Aorta (tissue), 5 donors: ENCODE measurements around the gene ESPL1. TPM values are rescaled to one million over a fixed set of nuclear protein-coding genes. Genes with fewer than 3 reads are reported as not detected.
A peak's percentile ranks its signal among the peaks of the same experiment; 100 is the strongest.

Experiments used
- ATAC-seq: fragments of 200-7000 bp; cut with Tn5 transposase; one replicate; pipeline ENCODE4 v1.9.1; 2022; ENCODE audit warnings: moderate library complexity; ENCODE audit not compliant: low FRiP score
- DNase-seq, 2 donors: peaks; one replicate each; pipeline ENCODE4 v3.0.0-alpha.2; 2020
- H3K27ac ChIP-seq, 2 donors: one replicate each; pipeline ENCODE4 v1.5.1; 2013; ENCODE audit warnings: low read length in 2 of 2, mild to moderate bottlenecking in 2 of 2, moderate library complexity in 2 of 2, control low read depth in 1 of 2, inconsistent platforms in 1 of 2, low read depth in 1 of 2
- H3K27me3 ChIP-seq, 2 donors: one replicate each; pipeline ENCODE4 v1.6.1; 2013; ENCODE audit warnings: control low read depth in 1 of 2, low read length in 1 of 2, mild to moderate bottlenecking in 1 of 2, moderate library complexity in 1 of 2; ENCODE audit not compliant: insufficient read depth in 2 of 2, control insufficient read depth in 1 of 2
- H3K36me3 ChIP-seq, 2 donors: one replicate each; pipeline ENCODE4 v1.6.1; 2013; ENCODE audit warnings: control low read depth in 1 of 2, low read length in 1 of 2, mild to moderate bottlenecking in 1 of 2; ENCODE audit not compliant: insufficient read depth in 2 of 2, control insufficient read depth in 1 of 2
- H3K4me1 ChIP-seq, 2 donors: one replicate each; pipeline ENCODE4 v1.6.1; 2013; ENCODE audit warnings: low read length in 2 of 2, control low read depth in 1 of 2, mild to moderate bottlenecking in 1 of 2, moderate library complexity in 1 of 2; ENCODE audit not compliant: insufficient read depth in 2 of 2, control insufficient read depth in 1 of 2
- H3K4me3 ChIP-seq, 2 donors: one replicate each; pipeline ENCODE4 v1.5.1; 2013; ENCODE audit warnings: low read length in 2 of 2, control low read depth in 1 of 2, mild to moderate bottlenecking in 1 of 2
- H3K9me3 ChIP-seq: one replicate; pipeline ENCODE4 v1.6.1; 2013; ENCODE audit warnings: mild to moderate bottlenecking, low read length; ENCODE audit not compliant: control insufficient read depth
- WGBS, 2 donors: extraction: QIAGEN DNeasy Blood & Tissue Kit; methylation state at CpG; one replicate each; pipeline ENCODE4 v1.1.7; 2013; 5-methylcytosine and 5-hydroxymethylcytosine counted together
- intact Hi-C, 2 donors: fragments of 100-400 bp; cut with DNase I; formaldehyde crosslinking; loops; one replicate each; pipeline versions ENCODE4 v1.14.2 to v1.15.0; 2022
- polyA plus RNA-seq, 2 donors: library from polyadenylated mRNA; stranded (reverse); fragments of 200-250 nt; gene quantifications; one replicate each; pipeline ENCODE4 v1.2.3, GENCODE V29; 2013
- total RNA-seq, 2 donors: library from RNA; stranded (reverse); fragmentation: NEBNext Ultra II Directional; extraction: Animal tissue kit (Norgen Biotek cat#: 25700); gene quantifications; one replicate each; pipeline ENCODE4 v1.2.1, GENCODE V29; 2021
- donor health status: healthy with polysubstance abuse.
- donor health status: Bipolar disorder and iron deficiency.
- donor health status: DM: no; HTN: no; CAD: no.
- donor health status: DM: no; HTN: no; CAD: no.
- donor health status: DM: yes; HTN: yes; CAD: no.

The ESPL1 gene
- total and polyA plus RNA-seq, 4 donors: 0.38 to 2.8 (median 1.5) TPM

DNA sequence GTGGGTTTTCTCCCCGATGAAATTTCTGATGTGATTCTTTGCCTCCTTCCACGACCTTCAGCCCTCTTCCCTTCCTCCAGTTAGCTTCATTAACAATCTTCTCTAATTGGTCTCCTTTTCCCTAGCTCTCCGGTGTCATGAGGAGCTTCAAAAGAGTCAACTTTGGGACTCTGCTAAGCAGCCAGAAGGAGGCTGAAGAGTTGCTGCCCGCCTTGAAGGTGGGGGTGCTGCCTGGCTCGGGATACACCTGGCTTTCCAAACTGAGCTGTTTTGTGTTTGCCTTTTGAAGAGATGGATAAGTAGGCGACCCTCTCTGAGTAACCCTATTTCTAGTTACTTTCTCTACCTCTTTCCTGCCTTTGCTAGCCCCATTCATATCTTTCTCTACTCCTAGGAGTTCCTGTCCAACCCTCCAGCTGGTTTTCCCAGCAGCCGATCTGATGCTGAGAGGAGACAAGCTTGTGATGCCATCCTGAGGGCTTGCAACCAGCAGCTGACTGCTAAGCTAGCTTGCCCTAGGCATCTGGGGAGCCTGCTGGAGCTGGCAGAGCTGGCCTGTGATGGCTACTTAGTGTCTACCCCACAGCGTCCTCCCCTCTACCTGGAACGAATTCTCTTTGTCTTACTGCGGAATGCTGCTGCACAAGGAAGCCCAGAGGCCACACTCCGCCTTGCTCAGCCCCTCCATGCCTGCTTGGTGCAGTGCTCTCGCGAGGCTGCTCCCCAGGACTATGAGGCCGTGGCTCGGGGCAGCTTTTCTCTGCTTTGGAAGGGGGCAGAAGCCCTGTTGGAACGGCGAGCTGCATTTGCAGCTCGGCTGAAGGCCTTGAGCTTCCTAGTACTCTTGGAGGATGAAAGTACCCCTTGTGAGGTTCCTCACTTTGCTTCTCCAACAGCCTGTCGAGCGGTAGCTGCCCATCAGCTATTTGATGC, 797 bp downstream of the ESPL1 start:
- Histone ChIP-seq H3K9me3 (no peaks in the 10 kb centered on the region), H3K27me3 (no peaks in the 10 kb centered on the region), H3K4me3 (peak overlapping the region in 1 of 2 donors; percentile 42), H3K4me1 (no peaks in the 10 kb centered on the region), H3K36me3 (no peaks in the 10 kb centered on the region), H3K27ac (no peak overlapping the region)
- DNase-seq: no peak
- 58 to 59% methylated on average over 20 of the region's 20 CpGs for WGBS, 2 donors
- no peak for ATAC-seq
- intact Hi-C loops: loop anchor here in 1 of 2 donors (5.0 kb wide), 1 partner anchor 47 kb away; no protein-coding TSS in a partner anchor

DNA sequence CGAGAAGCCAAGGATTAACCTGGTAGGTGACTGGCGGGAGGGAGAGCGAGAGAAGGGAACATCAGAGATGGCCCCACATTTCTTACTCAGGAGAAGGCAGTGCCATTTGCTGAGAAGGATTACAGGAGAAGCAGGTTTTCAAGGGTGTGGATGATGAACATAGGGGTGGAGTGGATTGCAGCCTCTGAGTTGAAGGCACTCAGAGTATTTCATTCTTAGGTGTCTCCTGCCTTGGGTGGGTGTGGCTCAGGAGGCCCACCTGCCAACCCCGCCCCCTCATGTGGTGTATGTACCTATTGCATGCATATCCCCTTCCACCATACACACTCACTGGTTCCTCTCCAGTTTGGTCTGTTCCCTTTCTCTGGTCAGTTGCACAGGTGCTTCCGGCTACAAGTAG, 6.3 kb downstream of the ESPL1 start:
- Histone ChIP-seq H3K9me3 (no peaks in the 10 kb centered on the region), H3K27ac (no peak overlapping the region), H3K4me3 (no peak overlapping the region), H3K27me3 (no peaks in the 10 kb centered on the region), H3K36me3 (no peaks in the 10 kb centered on the region), H3K4me1 (no peaks in the 10 kb centered on the region)
- DNase-seq (no peak), ATAC-seq (no peak)
- intact Hi-C loops: no loop called here
- WGBS, 2 donors: 96 to 99% methylated on average over 5 of the region's 5 CpGs

DNA sequence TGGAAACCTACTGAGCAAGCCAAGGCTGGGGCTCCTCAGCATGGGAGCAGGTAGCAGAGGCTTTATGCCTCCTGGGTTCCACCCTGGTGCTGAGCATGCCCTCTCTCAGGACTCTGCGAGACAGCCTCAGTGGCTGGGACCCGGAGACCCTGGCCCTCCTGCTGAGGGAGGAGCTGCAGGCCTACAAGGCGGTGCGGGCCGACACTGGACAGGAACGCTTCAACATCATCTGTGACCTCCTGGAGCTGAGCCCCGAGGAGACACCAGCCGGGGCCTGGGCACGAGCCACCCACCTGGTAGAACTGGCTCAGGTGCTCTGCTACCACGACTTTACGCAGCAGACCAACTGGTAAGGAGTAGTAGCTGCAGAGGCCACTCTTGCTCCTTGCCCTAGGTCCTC, 8.4 kb downstream of the ESPL1 start:
- no peak overlapping the region for H3K27ac ChIP-seq
- no peak for ATAC-seq
- H3K9me3 ChIP-seq: no peaks in the 10 kb centered on the region
- no peak for DNase-seq
- intact Hi-C loops: no loop called here
- H3K4me1 ChIP-seq: no peaks in the 10 kb centered on the region
- WGBS, 2 donors: 97 to 99% methylated on average over 11 of the region's 11 CpGs
- H3K36me3 ChIP-seq: no peaks in the 10 kb centered on the region
- H3K4me3 ChIP-seq: no peak overlapping the region
- H3K27me3 ChIP-seq: no peaks in the 10 kb centered on the region

DNA sequence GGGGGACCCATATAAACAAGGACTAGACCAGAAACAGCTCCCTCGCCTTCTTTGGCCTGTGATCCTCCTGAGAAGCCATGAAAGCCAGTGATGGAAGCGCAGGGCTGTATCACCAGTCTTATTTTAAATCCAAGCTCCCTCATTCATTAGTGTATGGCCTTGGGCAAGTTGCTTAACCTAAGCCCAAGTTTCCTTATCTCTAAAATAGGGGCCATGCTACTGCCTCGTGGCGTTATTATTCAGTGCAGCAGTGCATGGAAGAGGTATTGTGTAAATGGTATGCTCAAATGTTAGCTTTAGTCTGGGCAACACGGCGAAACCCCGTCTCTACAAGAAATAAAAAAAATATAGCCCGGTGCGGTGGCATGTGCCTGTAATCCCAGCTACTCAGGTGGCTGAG, 9.9 kb downstream of the ESPL1 start:
- H3K27ac ChIP-seq: no peak overlapping the region
- no peaks in the 10 kb centered on the region for H3K36me3 ChIP-seq
- no peaks in the 10 kb centered on the region for H3K9me3 ChIP-seq
- WGBS, 2 donors: 90 to 93% methylated on average over 9 of the region's 9 CpGs
- H3K4me1 ChIP-seq: no peaks in the 10 kb centered on the region
- no peak overlapping the region for H3K4me3 ChIP-seq
- H3K27me3 ChIP-seq: no peaks in the 10 kb centered on the region
- ATAC-seq: no peak
- intact Hi-C loops: no loop called here
- no peak for DNase-seq

DNA sequence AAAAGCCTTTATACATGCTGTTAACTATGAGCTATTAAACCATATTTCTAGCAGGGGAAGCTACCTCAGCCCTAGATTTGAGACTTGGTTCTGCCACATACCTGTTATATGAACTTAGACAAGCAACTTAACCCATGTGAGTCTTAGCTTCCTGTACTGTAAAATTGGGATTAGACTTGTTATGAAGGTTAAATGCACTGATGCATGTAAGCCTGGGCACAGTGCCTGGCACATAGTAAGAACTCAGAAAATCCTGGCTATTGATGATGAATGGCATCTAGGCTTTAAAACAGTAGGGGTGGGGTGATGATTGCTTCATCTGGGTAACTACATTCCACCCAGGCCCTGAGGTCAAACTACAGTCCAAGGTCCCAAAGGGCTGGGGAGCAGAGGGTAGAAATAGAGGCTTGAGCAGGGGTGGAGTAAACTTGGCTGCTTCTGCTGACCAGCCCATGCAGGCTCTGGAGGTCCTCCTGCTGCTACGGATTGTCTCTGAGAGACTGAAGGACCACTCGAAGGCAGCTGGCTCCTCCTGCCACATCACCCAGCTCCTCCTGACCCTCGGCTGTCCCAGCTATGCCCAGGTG, 11.3 kb downstream of the ESPL1 start:
- Histone ChIP-seq H3K9me3 (no peaks in the 10 kb centered on the region), H3K27ac (no peak overlapping the region), H3K4me3 (no peak overlapping the region), H3K27me3 (no peaks in the 10 kb centered on the region), H3K36me3 (no peaks in the 10 kb centered on the region), H3K4me1 (no peaks in the 10 kb centered on the region)
- no peak for DNase-seq
- ATAC-seq: no peak
- 95% methylated on average over 3 of the region's 3 CpGs for WGBS, 2 donors
- intact Hi-C loops: no loop called here

DNA sequence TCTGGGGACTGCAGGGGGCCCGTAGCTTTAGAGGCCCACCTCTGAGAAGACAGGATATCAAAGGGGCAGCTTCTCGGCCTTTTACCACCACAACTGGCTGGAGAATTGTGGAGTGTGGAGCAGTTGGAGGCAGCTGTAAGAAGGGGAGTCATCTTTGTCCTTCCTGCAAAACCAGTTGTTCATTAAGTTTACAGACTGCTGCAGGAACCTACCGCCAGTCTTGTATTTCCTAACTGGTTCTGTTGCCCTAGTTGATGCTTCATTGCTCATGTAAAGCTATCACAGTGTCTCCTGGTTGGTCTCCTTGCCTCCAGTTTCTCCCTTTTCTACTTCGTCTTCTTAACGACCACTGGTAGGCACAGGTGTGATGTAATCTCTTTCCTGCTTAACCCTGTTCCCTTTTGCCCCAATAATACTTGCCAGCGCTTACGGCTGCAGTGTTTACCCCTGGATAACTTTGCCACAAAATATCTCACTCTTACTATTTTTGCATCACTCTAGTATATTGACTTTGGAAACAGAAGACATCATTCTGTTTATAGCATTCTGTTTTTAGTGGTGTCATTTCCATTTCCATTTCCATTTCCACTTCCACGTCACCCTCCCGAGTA, 11.9 kb downstream of the ESPL1 start:
- DNase-seq (no peak), ATAC-seq (no peak)
- no peak overlapping the region for H3K27ac ChIP-seq
- intact Hi-C loops: no loop called here
- no peaks in the 10 kb centered on the region for H3K27me3 ChIP-seq
- no peaks in the 10 kb centered on the region for H3K9me3 ChIP-seq
- no peaks in the 10 kb centered on the region for H3K4me1 ChIP-seq
- no peak overlapping the region for H3K4me3 ChIP-seq
- 53 to 55% methylated on average over 9 of the region's 9 CpGs for WGBS, 2 donors
- no peaks in the 10 kb centered on the region for H3K36me3 ChIP-seq

DNA sequence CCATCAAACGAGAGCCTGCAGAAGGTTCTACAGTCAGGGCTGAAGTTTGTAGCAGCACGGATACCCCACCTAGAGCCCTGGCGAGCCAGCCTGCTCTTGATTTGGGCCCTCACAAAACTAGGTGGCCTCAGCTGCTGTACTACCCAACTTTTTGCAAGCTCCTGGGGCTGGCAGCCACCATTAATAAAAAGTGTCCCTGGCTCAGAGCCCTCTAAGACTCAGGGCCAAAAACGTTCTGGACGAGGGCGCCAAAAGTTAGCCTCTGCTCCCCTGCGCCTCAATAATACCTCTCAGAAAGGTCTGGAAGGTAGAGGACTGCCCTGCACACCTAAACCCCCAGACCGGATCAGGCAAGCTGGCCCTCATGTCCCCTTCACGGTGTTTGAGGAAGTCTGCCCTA, 18.3 kb downstream of the ESPL1 start:
- no peaks in the 10 kb centered on the region for H3K9me3 ChIP-seq
- 31 to 34% methylated on average over 9 of the region's 9 CpGs for WGBS, 2 donors
- H3K27me3 ChIP-seq: no peaks in the 10 kb centered on the region
- H3K27ac ChIP-seq: no peak overlapping the region
- H3K4me3 ChIP-seq: no peak overlapping the region
- ATAC-seq: no peak
- intact Hi-C loops: loop anchor here in 1 of 2 donors (2.0 to 5.0 kb wide), 2 partner anchors 34 to 74 kb away; a partner anchor contains a TSS
- no peak for DNase-seq
- H3K4me1 ChIP-seq: no peaks in the 10 kb centered on the region
- no peaks in the 10 kb centered on the region for H3K36me3 ChIP-seq

DNA sequence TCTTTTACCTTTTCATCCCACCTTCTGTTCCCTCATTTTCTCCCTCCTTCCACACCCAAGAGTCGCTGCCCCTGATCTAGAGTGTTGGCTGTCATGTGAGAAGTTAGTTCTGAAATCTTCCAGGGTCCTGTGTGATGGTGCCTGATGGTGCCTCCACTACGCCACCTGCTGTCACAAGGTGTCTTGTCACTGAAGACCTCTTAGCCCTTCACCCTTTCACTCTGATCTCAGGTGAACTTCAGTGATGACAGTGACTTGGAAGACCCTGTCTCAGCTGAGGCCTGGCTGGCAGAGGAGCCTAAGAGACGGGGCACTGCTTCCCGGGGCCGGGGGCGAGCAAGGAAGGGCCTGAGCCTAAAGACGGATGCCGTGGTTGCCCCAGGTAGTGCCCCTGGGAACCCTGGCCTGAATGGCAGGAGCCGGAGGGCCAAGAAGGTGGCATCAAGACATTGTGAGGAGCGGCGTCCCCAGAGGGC, 19.7 kb downstream of the ESPL1 start:
- Histone ChIP-seq H3K27me3 (no peaks in the 10 kb centered on the region), H3K4me1 (no peaks in the 10 kb centered on the region), H3K4me3 (no peak overlapping the region), H3K9me3 (no peaks in the 10 kb centered on the region), H3K27ac (no peak overlapping the region), H3K36me3 (no peaks in the 10 kb centered on the region)
- 81% methylated on average over 11 of the region's 11 CpGs for WGBS, 2 donors
- DNase-seq (peak; percentile 66 to 91), ATAC-seq (peak; percentile 63)
- intact Hi-C loops: loop anchor here (1.0 to 5.0 kb wide), 3 partner anchors 35 to 75 kb away; a partner anchor contains a TSS
